ENCODE results near the gene RCCD1. TPM values are rescaled to one million over a fixed set of nuclear protein-coding genes. Genes with fewer than 3 reads are reported as not detected.

The RCCD1 gene
- total RNA-seq, 1 donor from 2014 or later: 20.3 TPM

GRCh38 chr15:90968434-90968833 lies 13.8 kb downstream of the RCCD1 start:
- Mint-ChIP-seq H3K27ac (no peak overlapping the region), H3K9me3 (no peaks in the 10 kb centered on the region), H3K4me3 (no peak overlapping the region), H3K36me3 (peaks cover 9% of the 10 kb centered on the region), H3K4me1 (ENCODE audit: unreplicated experiment) (no peaks in the 10 kb centered on the region), H3K27me3 (no peaks in the 10 kb centered on the region)
- TF ChIP-seq CTCF (conservative IDR thresholded peaks at IDR 0.05): no peak
- DNase-seq (ENCODE audit: extremely low spot score, unreplicated experiment): no peak

GRCh38 chr15:90970274-90970673 lies 15.6 kb downstream of the RCCD1 start:
- Mint-ChIP-seq H3K4me3 (no peak overlapping the region), H3K9me3 (no peaks in the 10 kb centered on the region), H3K4me1 (ENCODE audit: unreplicated experiment) (no peaks in the 10 kb centered on the region), H3K36me3 (peaks cover 12% of the 10 kb centered on the region), H3K27ac (no peak overlapping the region), H3K27me3 (no peaks in the 10 kb centered on the region)
- no peak for DNase-seq (ENCODE audit: extremely low spot score, unreplicated experiment)
- no peak for TF ChIP-seq CTCF (conservative IDR thresholded peaks at IDR 0.05)

- Mint-ChIP-seq H3K27ac (no peak overlapping the region), H3K4me1 (ENCODE audit: unreplicated experiment) (no peaks in the 10 kb centered on the region), H3K4me3 (no peak overlapping the region), H3K36me3 (peaks cover 15% of the 10 kb centered on the region), H3K27me3 (no peaks in the 10 kb centered on the region), H3K9me3 (no peaks in the 10 kb centered on the region)
- DNase-seq (ENCODE audit: extremely low spot score, unreplicated experiment): no peak
- no peak for TF ChIP-seq CTCF (conservative IDR thresholded peaks at IDR 0.05)
Measured at GRCh38 chr15:90972133-90972532, 17.4 kb downstream of the RCCD1 start.

DNA sequence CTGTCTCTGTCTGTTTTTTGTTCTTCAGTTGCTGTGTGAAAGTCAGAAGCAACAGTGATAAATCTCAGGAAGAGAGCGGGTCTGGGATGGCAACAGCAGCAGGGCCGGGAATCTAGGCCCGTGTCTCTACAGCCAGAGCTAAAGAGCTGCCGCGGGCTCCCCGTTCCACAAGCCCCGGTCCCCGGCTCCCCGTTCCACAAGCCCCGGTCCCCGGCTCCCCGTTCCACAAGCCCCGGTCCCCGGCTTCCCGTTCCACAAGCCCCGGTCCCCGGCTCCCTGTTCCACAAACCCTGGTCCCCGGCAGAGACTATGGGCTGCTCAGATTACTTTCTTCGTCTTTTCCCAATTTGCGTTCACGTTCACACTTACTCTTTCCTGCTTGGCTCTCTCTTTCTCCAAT lies 19.5 kb downstream of the RCCD1 start:
- no peak overlapping the region for H3K27ac Mint-ChIP-seq
- H3K4me3 Mint-ChIP-seq: no peak overlapping the region
- no peaks in the 10 kb centered on the region for H3K4me1 Mint-ChIP-seq (ENCODE audit: unreplicated experiment)
- H3K36me3 Mint-ChIP-seq: peaks cover 18% of the 10 kb centered on the region
- no peaks in the 10 kb centered on the region for H3K9me3 Mint-ChIP-seq
- no peak for TF ChIP-seq CTCF (conservative IDR thresholded peaks at IDR 0.05)
- no peak for DNase-seq (ENCODE audit: extremely low spot score, unreplicated experiment)
- H3K27me3 Mint-ChIP-seq: no peaks in the 10 kb centered on the region

GRCh38 chr15:90979582-90979981 lies 24.9 kb downstream of the RCCD1 start:
- no peaks in the 10 kb centered on the region for H3K4me1 Mint-ChIP-seq (ENCODE audit: unreplicated experiment)
- peaks cover 20% of the 10 kb centered on the region for H3K36me3 Mint-ChIP-seq
- H3K4me3 Mint-ChIP-seq: no peak overlapping the region
- H3K27me3 Mint-ChIP-seq: no peaks in the 10 kb centered on the region
- DNase-seq (ENCODE audit: extremely low spot score, unreplicated experiment): no peak
- TF ChIP-seq CTCF (conservative IDR thresholded peaks at IDR 0.05): no peak
- no peaks in the 10 kb centered on the region for H3K9me3 Mint-ChIP-seq
- H3K27ac Mint-ChIP-seq: no peak overlapping the region

DNA sequence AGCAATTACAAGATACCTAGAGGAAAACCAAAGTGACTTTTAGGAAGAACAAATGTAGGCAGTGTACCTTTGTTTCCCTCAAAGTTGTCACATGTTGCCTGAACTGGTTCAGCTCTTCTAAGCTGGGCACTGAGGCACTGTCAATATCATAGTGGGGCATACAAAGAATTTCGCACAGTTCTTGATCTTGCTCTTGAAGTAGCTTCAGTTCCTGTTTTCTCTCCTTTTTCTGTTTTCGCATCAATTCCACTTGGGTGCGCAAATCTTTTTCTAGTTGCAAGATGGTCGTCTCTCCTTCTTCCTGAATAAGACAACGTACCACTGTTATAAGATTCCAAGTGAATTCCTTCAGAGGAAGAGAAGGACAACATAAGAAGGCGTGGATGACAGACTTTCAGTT lies 27.0 kb downstream of the RCCD1 start:
- no peak overlapping the region for H3K4me3 Mint-ChIP-seq
- H3K36me3 Mint-ChIP-seq: peaks cover 15% of the 10 kb centered on the region
- H3K9me3 Mint-ChIP-seq: no peaks in the 10 kb centered on the region
- H3K27me3 Mint-ChIP-seq: no peaks in the 10 kb centered on the region
- DNase-seq (ENCODE audit: extremely low spot score, unreplicated experiment): no peak
- H3K27ac Mint-ChIP-seq: no peak overlapping the region
- TF ChIP-seq CTCF (conservative IDR thresholded peaks at IDR 0.05): no peak
- H3K4me1 Mint-ChIP-seq (ENCODE audit: unreplicated experiment): no peaks in the 10 kb centered on the region
